Measurements from ENCODE around the gene RBM4B. TPM values are rescaled to one million over a fixed set of nuclear protein-coding genes. Genes with fewer than 3 reads are reported as not detected.

The RBM4B gene
- total and polyA plus RNA-seq, 2 of the 4 experiments (the other 2 are of a cell fraction) = 23.1 to 26.7 TPM

GRCh38 chr11:66717925-66718319 lies 40.2 kb upstream of the RBM4B start:
- 75% methylated on average over 11 of the region's 14 CpGs; no CpG with 5 or more reads in 1 of the 2 experiments for WGBS, 2 experiments (ENCODE audit: extremely low coverage in 2 of 2, insufficient read length in 1 of 2)
- no peak overlapping the region for H3K4ac ChIP-seq (ENCODE audit: low read depth, low read length)
- TF ChIP-seq CEBPB (IDR thresholded peaks at IDR 0.05; ENCODE audit: low read depth, low read length) (no peak), MAFK (IDR thresholded peaks at IDR 0.05; ENCODE audit: low read depth, low read length) (no peak), USF2 (IDR thresholded peaks at IDR 0.05; ENCODE audit: low read depth, low read length) (no peak), MXI1 (IDR thresholded peaks at IDR 0.05; ENCODE audit: borderline replicate concordance, low read depth, low read length) (no peak), FOS (IDR thresholded peaks at IDR 0.05; ENCODE audit: low read depth, low read length) (no peak), MAZ (IDR thresholded peaks at IDR 0.05; ENCODE audit: borderline replicate concordance, low read depth, low read length) (no peak), BHLHE40 (IDR thresholded peaks at IDR 0.05; ENCODE audit: low read depth, low read length) (no peak), ELK1 (IDR thresholded peaks at IDR 0.05; ENCODE audit: borderline replicate concordance, low read depth, low read length) (no peak), CTCF (conservative IDR thresholded peaks at IDR 0.05; ENCODE audit: low read depth, low read length) (no peak), RFX5 (IDR thresholded peaks at IDR 0.05; ENCODE audit: low read depth, low read length) (no peak), SMC3 (IDR thresholded peaks at IDR 0.05; ENCODE audit: low read depth, low read length) (no peak), NFE2L2 (IDR thresholded peaks at IDR 0.05; ENCODE audit: low read depth, low read length) (no peak), CHD1 (IDR thresholded peaks at IDR 0.05; ENCODE audit: low read depth, low read length) (no peak), POLR2A (IDR thresholded peaks at IDR 0.05; ENCODE audit: low read depth, low read length) (no peak), RCOR1 (IDR thresholded peaks at IDR 0.05; ENCODE audit: insufficient replicate concordance, low read length) (no peak), RAD21 (IDR thresholded peaks at IDR 0.05; ENCODE audit: low read length) (no peak)
- H2BK20ac ChIP-seq (ENCODE audit: low read depth, low read length) = no peak overlapping the region
- no peaks in the 10 kb centered on the region for H3K9me3 ChIP-seq (ENCODE audit: control insufficient read depth, insufficient read depth, low read length)
- BruUV-seq (replicated peaks) = no TSS peak
- H2AK5ac ChIP-seq (ENCODE audit: low read depth, low read length) = no peak overlapping the region
- H2BK5ac ChIP-seq (ENCODE audit: low read depth, low read length, poor library complexity, severe bottlenecking) = no peak overlapping the region
- H3K4me2 ChIP-seq (ENCODE audit: low read depth, low read length) = no peak overlapping the region
- no peaks in the 10 kb centered on the region for H4K20me1 ChIP-seq (ENCODE audit: insufficient read depth, low read length)
- ATAC-seq (ENCODE audit: low read depth) (no peak), DNase-seq (no peak)
- H3K27ac ChIP-seq (ENCODE audit: insufficient read depth, low read length) = no peak overlapping the region
- no peak overlapping the region for H4K8ac ChIP-seq (ENCODE audit: low read depth in 2 of 2, low read length in 2 of 2)
- no peak overlapping the region for H3K4me3 ChIP-seq (ENCODE audit: insufficient read depth, low read depth, low read length)
- H4K91ac ChIP-seq (ENCODE audit: insufficient read depth, low read depth, low read length) = no peak overlapping the region
- dilution Hi-C loops (cut with HindIII; ENCODE audit: low sequenced_read_pairs, unreplicated experiment) = no loop called here
- H3K9me1 ChIP-seq (ENCODE audit: insufficient read depth, low read length) = no peaks in the 10 kb centered on the region; the same call in 1 of the 2 replicates
- peaks cover 28% of the 10 kb centered on the region; the same call in 1 of the 2 replicates for H3K27me3 ChIP-seq (ENCODE audit: control insufficient read depth, insufficient read depth, low read length)
- no peak overlapping the region for H3K9ac ChIP-seq (ENCODE audit: low read depth, low read length)
- no peak overlapping the region for H2BK15ac ChIP-seq (ENCODE audit: low read depth, low read length)
- H3K4me1 ChIP-seq (ENCODE audit: control insufficient read depth, insufficient read depth, low read length) = peaks cover 2% of the 10 kb centered on the region; the same call in 1 of the 2 replicates
- no peaks in the 10 kb centered on the region for H3K36me3 ChIP-seq (ENCODE audit: control insufficient read depth, insufficient read depth, low read length)
- H2AK9ac ChIP-seq (replicated peaks; ENCODE audit: low read depth, low read length, poor library complexity) = peak overlapping the region; percentile 13
- ChIA-PET CTCF (no interaction called here), POLR2A (ENCODE audit: unreplicated experiment) (no interaction called here)
- no peak overlapping the region for H3K56ac ChIP-seq (ENCODE audit: extremely low read depth, insufficient read depth, low read length)
- no peak overlapping the region for H3K14ac ChIP-seq (replicated peaks; ENCODE audit: low read depth, low read length)
- in situ Hi-C loops (cut with MboI; ENCODE audit: low sequenced_read_pairs) = no loop called here
- intact Hi-C loops (cut with micrococcal nuclease) = no loop called here
- no peak overlapping the region for H3K23ac ChIP-seq (ENCODE audit: low read depth, low read length)
- no peaks in the 10 kb centered on the region for H3K79me1 ChIP-seq (ENCODE audit: low read depth in 1 of 2, low read length in 2 of 2)
- no peak overlapping the region for H2AFZ ChIP-seq (replicated peaks; ENCODE audit: low read length, poor library complexity)
- no peak overlapping the region for H3K18ac ChIP-seq (ENCODE audit: low read depth, low read length)
- no peak overlapping the region for H4K5ac ChIP-seq (ENCODE audit: low read depth, low read length)
- H2BK120ac ChIP-seq (ENCODE audit: low read depth, low read length) = no peak overlapping the region
